Esophagus squamous epithelium (tissue), 4 donors: ENCODE measurements around the gene IFRD1.

Experiments used
- POLR2A ChIP-seq, 4 donors: fragments of 450-650 bp; IDR thresholded peaks; one replicate each; pipeline ENCODE4 v1.6.1; 2017; ENCODE audit warnings: antibody characterized with exemption in 4 of 4, mild to moderate bottlenecking in 4 of 4, moderate library complexity in 3 of 4
- TF ChIP-seq, protein P1 (sequence below), 6 experiments: fragments of 450-650 bp in 4 of 6; fragments of 200-600 bp in 2 of 6; sonication (generic) in 2 of 6; IDR thresholded peaks; one replicate each; pipeline ENCODE4 v1.5.1; 2016 to 2019; ENCODE audit warnings: antibody characterized with exemption in 6 of 6, mild to moderate bottlenecking in 4 of 6, moderate library complexity in 4 of 6

DNA sequence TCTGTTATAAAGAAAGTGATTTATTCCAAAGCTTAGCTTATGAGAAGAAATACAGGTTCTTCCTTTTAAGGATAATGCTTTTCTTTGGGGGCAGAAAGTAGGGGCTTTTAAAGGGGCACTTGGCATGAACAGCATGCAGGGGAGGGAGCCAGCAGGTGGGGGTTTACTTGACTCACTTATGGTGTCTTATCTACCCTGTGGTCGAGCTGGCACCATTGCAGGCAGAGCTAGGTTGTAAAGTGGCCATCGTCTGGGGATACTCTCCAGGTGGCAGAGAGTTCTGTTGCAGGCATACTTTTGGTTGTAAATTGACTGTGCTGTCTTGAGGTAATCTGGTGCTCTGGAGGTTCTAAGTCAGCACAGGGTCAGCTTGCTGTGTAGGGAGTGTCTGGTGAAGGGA lies 26.3 kb upstream of the IFRD1 start:
- TF ChIP-seq, protein P1, sequence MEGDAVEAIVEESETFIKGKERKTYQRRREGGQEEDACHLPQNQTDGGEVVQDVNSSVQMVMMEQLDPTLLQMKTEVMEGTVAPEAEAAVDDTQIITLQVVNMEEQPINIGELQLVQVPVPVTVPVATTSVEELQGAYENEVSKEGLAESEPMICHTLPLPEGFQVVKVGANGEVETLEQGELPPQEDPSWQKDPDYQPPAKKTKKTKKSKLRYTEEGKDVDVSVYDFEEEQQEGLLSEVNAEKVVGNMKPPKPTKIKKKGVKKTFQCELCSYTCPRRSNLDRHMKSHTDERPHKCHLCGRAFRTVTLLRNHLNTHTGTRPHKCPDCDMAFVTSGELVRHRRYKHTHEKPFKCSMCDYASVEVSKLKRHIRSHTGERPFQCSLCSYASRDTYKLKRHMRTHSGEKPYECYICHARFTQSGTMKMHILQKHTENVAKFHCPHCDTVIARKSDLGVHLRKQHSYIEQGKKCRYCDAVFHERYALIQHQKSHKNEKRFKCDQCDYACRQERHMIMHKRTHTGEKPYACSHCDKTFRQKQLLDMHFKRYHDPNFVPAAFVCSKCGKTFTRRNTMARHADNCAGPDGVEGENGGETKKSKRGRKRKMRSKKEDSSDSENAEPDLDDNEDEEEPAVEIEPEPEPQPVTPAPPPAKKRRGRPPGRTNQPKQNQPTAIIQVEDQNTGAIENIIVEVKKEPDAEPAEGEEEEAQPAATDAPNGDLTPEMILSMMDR (IDR thresholded peaks at IDR 0.05) = no peak
- TF ChIP-seq POLR2A (IDR thresholded peaks at IDR 0.05) = no peak
